Esophagus muscularis mucosa (tissue), 4 donors: ENCODE results near the gene IST1. TPM values are rescaled to one million over a fixed set of nuclear protein-coding genes. Genes with fewer than 3 reads are reported as not detected.

Experiments used
- DNase-seq: peaks from one replicate; pipeline ENCODE4 v3.0.0-alpha.2; 2017; ENCODE audit errors: extremely low spot score
- H3K27ac ChIP-seq, 4 donors: fragments of 200-600 bp; sonication (generic); replicated peaks in 1 of 4; 1 replicate in 3 of 4; 2 replicates in 1 of 4; pipeline ENCODE4 v1.5.1; 2016 to 2019; ENCODE audit warnings: mild to moderate bottlenecking in 1 of 4
- H3K27me3 ChIP-seq, 4 donors: fragments of 200-600 bp; sonication (generic); one replicate each; pipeline versions ENCODE4 v1.5.1 to v1.6.0; 2016 to 2019
- H3K36me3 ChIP-seq, 4 donors: fragments of 200-600 bp; sonication (generic); one replicate each; pipeline ENCODE4 v1.5.1; 2016 to 2019
- H3K4me1 ChIP-seq, 4 donors: fragments of 200-600 bp; sonication (generic); one replicate each; pipeline ENCODE4 v1.5.1; 2016 to 2019
- H3K4me3 ChIP-seq, 4 donors: fragments of 200-600 bp; sonication (generic); 1 replicate in 2 of 4; 2 replicates in 2 of 4; pipeline ENCODE4 v1.5.1; 2016 to 2019; ENCODE audit warnings: mild to moderate bottlenecking in 4 of 4, moderate library complexity in 1 of 4
- H3K9me3 ChIP-seq, 4 donors: fragments of 200-600 bp; sonication (generic); 1 replicate in 3 of 4; 2 replicates in 1 of 4; pipeline ENCODE4 v1.5.1; 2016 to 2019
- CTCF ChIP-seq, 3 experiments: fragments of 200-600 bp in 2 of 3; fragments of 450-650 bp in 1 of 3; sonication (generic) in 2 of 3; IDR thresholded peaks; one replicate each; pipeline ENCODE4 v1.5.1; 2017 to 2019; ENCODE audit warnings: antibody characterized with exemption in 3 of 3, mild to moderate bottlenecking in 2 of 3, moderate library complexity in 1 of 3
- EP300 ChIP-seq: sonication (generic); formaldehyde crosslinking; IDR thresholded peaks from one replicate; pipeline ENCODE4 v1.6.1; 2017; ENCODE audit warnings: antibody characterized with exemption
- POLR2A ChIP-seq: fragments of 450-650 bp; IDR thresholded peaks from one replicate; pipeline ENCODE4 v1.6.1; 2017; ENCODE audit warnings: antibody characterized with exemption, moderate library complexity, mild to moderate bottlenecking, low read depth
- POLR2AphosphoS5 ChIP-seq, 2 donors: sonication (generic); formaldehyde crosslinking; IDR thresholded peaks; one replicate each; pipeline ENCODE4 v1.6.1; 2017; ENCODE audit warnings: antibody characterized with exemption in 2 of 2
- WGBS: methylation state at CpG from one replicate; pipeline ENCODE4 v1.1.5; 2018; 5-methylcytosine and 5-hydroxymethylcytosine counted together
- intact Hi-C: fragments of 100-400 bp; cut with DNase I; formaldehyde crosslinking; loops from one replicate; pipeline ENCODE4 v1.15.1; 2023
- total RNA-seq, 4 donors: library from RNA; depleted of rRNA; stranded (reverse); fragments of >200 nt; gene quantifications; one replicate each; pipeline versions ENCODE4 v1.1.0 to v1.2.1, GENCODE V29; 2016

Gene IST1
- total RNA-seq = 100 to 1,000 TPM; 132 to 186 (median 166) TPM

- Histone ChIP-seq H3K9me3 (no peaks in the 10 kb centered on the region), H3K4me1 (peaks cover 39 to 47% (median 46%) of the 10 kb centered on the region in 4 donors), H3K4me3 (peak within 1 kb of the TSS; percentile 80 to 94 (median 90)), H3K27ac (peak within 1 kb of the TSS; percentile 91 to 99 (median 96)), H3K27me3 (no peaks in the 10 kb centered on the region), H3K36me3 (no peaks in the 10 kb centered on the region)
- DNase-seq = peak; percentile 99
- WGBS = 0% methylated on average over 14 of the region's 67 CpGs
- TF ChIP-seq POLR2AphosphoS5 (IDR thresholded peaks at IDR 0.05) (peak; percentile 96 to 97), EP300 (no peak), POLR2A (peak; percentile 56), CTCF (IDR thresholded peaks at IDR 0.05) (peak in 1 of 3 experiments; percentile 1)
- intact Hi-C loops = loop anchor here (5.0 kb wide), 3 partner anchors 32 to 88 kb away; partner anchors contain the start of gene AP1G1
Measured at GRCh38 chr16:71894921-71895678, at the start of gene IST1. Gene IST1, plus strand, starts transcription at chr16:71895531. Its CDS starts 20,110 bp downstream, at chr16:71915641.

- Histone ChIP-seq H3K4me3 (peak within 1 kb of the TSS; percentile 94 to 100 (median 98)), H3K27ac (peak within 1 kb of the TSS; percentile 82 to 94 (median 90)), H3K36me3 (peaks cover 26 to 31% (median 29%) of the 10 kb centered on the region in 4 donors), H3K9me3 (no peaks in the 10 kb centered on the region), H3K4me1 (peaks cover 18 to 22% (median 20%) of the 10 kb centered on the region in 4 donors), H3K27me3 (no peaks in the 10 kb centered on the region)
- DNase-seq = peak; percentile 95
- TF ChIP-seq CTCF (IDR thresholded peaks at IDR 0.05) = peak; percentile 5 to 32 (median 16)
- peak; percentile 97 for TF ChIP-seq POLR2AphosphoS5 (IDR thresholded peaks at IDR 0.05)
- TF ChIP-seq POLR2A = peak; percentile 85
- TF ChIP-seq EP300 = no peak
- 0% methylated on average over 10 of the region's 62 CpGs for WGBS
- intact Hi-C loops = loop anchor here (2.0 kb wide), 1 partner anchor 37 kb away; the partner anchor contains the start of gene AP1G1
Measured at GRCh38 chr16:71845639-71846430, 49.5 kb upstream of the IST1 start, which contains the start of gene ATXN1L. Gene ATXN1L, plus strand, starts transcription at chr16:71845976. Its CDS starts 3,765 bp downstream, at chr16:71849741.

- no peaks in the 10 kb centered on the region for H3K27me3 ChIP-seq
- no peak for DNase-seq
- H3K4me1 ChIP-seq = peaks cover 18 to 22% (median 20%) of the 10 kb centered on the region in 4 donors
- peaks cover 32 to 37% (median 35%) of the 10 kb centered on the region in 4 donors for H3K36me3 ChIP-seq
- H3K27ac ChIP-seq = peak overlapping the region; percentile 82 to 94 (median 90)
- peak overlapping the region; percentile 94 to 100 (median 98) for H3K4me3 ChIP-seq
- no peaks in the 10 kb centered on the region for H3K9me3 ChIP-seq
- TF ChIP-seq POLR2A (no peak), POLR2AphosphoS5 (IDR thresholded peaks at IDR 0.05) (no peak), EP300 (no peak), CTCF (IDR thresholded peaks at IDR 0.05) (no peak)
- WGBS = 2% methylated on average over 10 of the region's 20 CpGs
- intact Hi-C loops = loop anchor here (2.0 kb wide), 1 partner anchor 38 kb away; the partner anchor contains the start of gene AP1G1
Measured at GRCh38 chr16:71846431-71846830, 48.9 kb upstream of the IST1 start.

GRCh38 chr16:71847096-71847495, 48.2 kb upstream of the IST1 start:
- intact Hi-C loops = loop anchor here (2.0 kb wide), 1 partner anchor 38 kb away; the partner anchor contains the start of gene AP1G1
- WGBS = 61% methylated on average over 3 of the region's 3 CpGs
- peak overlapping the region in 3 of 4 donors; percentile 88 to 94 (median 93) for H3K27ac ChIP-seq
- H3K9me3 ChIP-seq = no peaks in the 10 kb centered on the region
- no peaks in the 10 kb centered on the region for H3K27me3 ChIP-seq
- peaks cover 38 to 43% (median 42%) of the 10 kb centered on the region in 4 donors for H3K36me3 ChIP-seq
- no peak for DNase-seq
- H3K4me3 ChIP-seq = peak overlapping the region; percentile 94 to 100 (median 98)
- TF ChIP-seq POLR2AphosphoS5 (IDR thresholded peaks at IDR 0.05) = no peak
- no peak for TF ChIP-seq POLR2A
- TF ChIP-seq CTCF (IDR thresholded peaks at IDR 0.05) = no peak
- no peak for TF ChIP-seq EP300
- H3K4me1 ChIP-seq = peaks cover 19 to 22% (median 22%) of the 10 kb centered on the region in 4 donors
